ENCODE data around the gene NANOGP8. TPM values are rescaled to one million over a fixed set of nuclear protein-coding genes. Genes with fewer than 3 reads are reported as not detected.

The NANOGP8 gene
- total and polyA plus RNA-seq, 12 donors, result 0.28 to 1.2 (median 0.61) TPM; not detected in 7

- H3K9me3 ChIP-seq (replicated peaks in 1 of 3), result no peaks in the 10 kb centered on the region
- H3K36me3 ChIP-seq (replicated peaks in 1 of 2), result no peaks in the 10 kb centered on the region
- H3K27ac ChIP-seq, result no peak overlapping the region
- WGBS, 4 donors, result 68 to 79% (median 77%) methylated on average over 13 of the region's 13 CpGs
- no peak for TF ChIP-seq CTCF (IDR thresholded peaks at IDR 0.05)
- no peak for TF ChIP-seq POLR2A (IDR thresholded peaks at IDR 0.05)
- no peak for DNase-seq
- H3K4me3 ChIP-seq, result no peak overlapping the region
- no peaks in the 10 kb centered on the region for H3K27me3 ChIP-seq
- H3K4me1 ChIP-seq (replicated peaks in 1 of 2), result no peaks in the 10 kb centered on the region
- intact Hi-C loops (cut with DNase I), result no loop called here
Observed at GRCh38 chr15:35061161-35061824, 23.8 kb downstream of the NANOGP8 start.

DNA sequence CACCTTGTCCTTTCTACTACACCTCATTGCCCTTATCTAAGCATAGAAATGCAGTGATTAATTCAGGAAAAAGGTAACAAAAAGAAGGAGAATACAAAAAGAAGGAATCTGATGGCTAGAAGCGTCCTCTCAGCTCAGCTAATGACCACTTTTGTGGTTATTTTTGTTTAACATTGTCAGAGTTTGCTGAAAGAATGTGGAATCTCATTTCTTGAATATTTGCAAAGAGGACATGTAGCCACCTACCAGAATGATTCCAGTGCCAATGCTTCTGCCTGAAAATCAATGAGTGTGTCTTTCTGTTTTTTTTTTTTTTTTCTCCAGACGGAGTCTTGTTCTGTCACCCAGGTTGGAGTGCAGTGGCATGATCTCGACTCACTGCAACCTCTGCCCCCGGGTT, 24.5 kb downstream of the NANOGP8 start:
- Histone ChIP-seq H3K27me3 (no peaks in the 10 kb centered on the region), H3K4me3 (no peak overlapping the region), H3K9me3 (replicated peaks in 1 of 3) (no peaks in the 10 kb centered on the region), H3K36me3 (replicated peaks in 1 of 2) (no peaks in the 10 kb centered on the region), H3K27ac (no peak overlapping the region), H3K4me1 (replicated peaks in 1 of 2) (no peaks in the 10 kb centered on the region)
- WGBS, 4 donors, result 69 to 78% (median 74%) methylated on average over 4 of the region's 4 CpGs
- intact Hi-C loops (cut with DNase I), result no loop called here
- no peak for DNase-seq
- TF ChIP-seq CTCF (IDR thresholded peaks at IDR 0.05) (no peak), POLR2A (IDR thresholded peaks at IDR 0.05) (no peak)

DNA sequence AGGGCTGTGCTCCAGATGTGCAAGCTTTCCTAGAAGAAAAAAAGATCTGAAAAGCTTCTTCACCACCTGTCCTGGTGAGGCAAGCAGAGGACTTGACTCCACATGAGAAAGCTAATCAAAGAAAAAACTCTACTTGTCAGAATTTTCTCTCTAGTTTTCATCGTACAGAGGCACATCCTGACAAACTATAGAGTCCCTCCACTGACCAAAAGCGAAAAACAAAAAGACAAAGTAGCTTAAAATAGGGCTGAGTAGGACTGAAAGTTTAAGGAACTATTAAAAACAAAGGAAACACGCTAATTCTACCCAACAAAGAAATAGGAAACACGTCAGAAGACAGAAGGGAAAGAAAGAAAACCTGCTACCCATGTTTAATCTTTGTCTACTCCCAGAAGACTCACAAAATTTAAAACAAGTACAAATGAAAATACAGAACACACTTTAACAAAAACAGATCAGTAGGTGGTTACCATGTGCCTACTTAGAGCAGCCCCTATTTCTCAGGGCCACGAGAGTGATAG, 26.5 kb downstream of the NANOGP8 start:
- WGBS, 4 donors, result 49 to 61% (median 55%) methylated on average over 5 of the region's 5 CpGs
- Histone ChIP-seq H3K4me1 (replicated peaks in 1 of 2) (no peaks in the 10 kb centered on the region), H3K27ac (no peak overlapping the region), H3K27me3 (no peaks in the 10 kb centered on the region), H3K4me3 (no peak overlapping the region), H3K9me3 (replicated peaks in 1 of 3) (no peaks in the 10 kb centered on the region), H3K36me3 (replicated peaks in 1 of 2) (no peaks in the 10 kb centered on the region)
- intact Hi-C loops (cut with DNase I), result no loop called here
- DNase-seq, result no peak
- TF ChIP-seq POLR2A (IDR thresholded peaks at IDR 0.05), result no peak
- no peak for TF ChIP-seq CTCF (IDR thresholded peaks at IDR 0.05)

DNA sequence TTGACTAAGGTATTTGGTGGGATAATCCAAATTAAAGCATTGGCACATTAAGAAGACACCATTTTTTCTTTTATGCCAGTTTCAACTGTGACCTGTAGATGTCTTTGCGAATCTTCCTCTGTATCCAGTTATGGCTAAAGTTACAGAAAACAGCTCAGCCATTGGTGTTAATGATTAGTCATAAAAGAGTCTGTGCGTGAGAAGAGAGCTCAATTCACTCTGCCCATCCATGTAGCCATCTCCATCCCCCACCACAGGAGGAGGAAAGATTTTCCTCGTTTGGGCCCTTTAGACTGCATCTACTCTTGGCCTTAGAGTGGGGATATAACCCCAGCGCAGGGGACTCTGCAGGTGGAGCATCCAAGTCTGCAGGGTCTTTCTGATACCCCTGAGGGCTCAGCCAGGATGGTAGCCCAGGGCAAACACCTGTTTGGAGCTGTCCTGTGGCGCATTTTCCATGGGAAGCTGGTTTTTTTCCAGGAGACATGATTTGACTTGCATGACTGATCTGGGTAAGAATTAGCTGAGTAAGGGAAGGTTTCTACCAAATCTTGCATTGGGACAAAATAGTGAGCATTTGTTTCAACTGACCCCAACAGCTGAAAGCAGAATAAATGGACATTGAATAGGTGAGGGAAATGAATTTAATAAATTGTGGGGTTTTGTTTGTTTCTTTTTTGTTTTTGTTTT, 29.5 kb downstream of the NANOGP8 start:
- no peak for TF ChIP-seq POLR2A (IDR thresholded peaks at IDR 0.05)
- TF ChIP-seq CTCF (IDR thresholded peaks at IDR 0.05), result no peak
- H3K4me1 ChIP-seq (replicated peaks in 1 of 2), result no peaks in the 10 kb centered on the region
- WGBS, 4 donors, result 89 to 92% (median 91%) methylated on average over 5 of the region's 5 CpGs
- DNase-seq, result no peak
- no peak overlapping the region for H3K4me3 ChIP-seq
- intact Hi-C loops (cut with DNase I), result no loop called here
- no peaks in the 10 kb centered on the region for H3K9me3 ChIP-seq (replicated peaks in 1 of 3)
- no peaks in the 10 kb centered on the region for H3K27me3 ChIP-seq
- no peak overlapping the region for H3K27ac ChIP-seq
- no peaks in the 10 kb centered on the region for H3K36me3 ChIP-seq (replicated peaks in 1 of 2)
